OCI-LY7 (cell line): ENCODE measurements around the gene SLC17A8. TPM values are rescaled to one million over a fixed set of nuclear protein-coding genes. Genes with fewer than 3 reads are reported as not detected.

Experiments used
- BruUV-seq: library from RNA; stranded (reverse); fragments of 400-500 nt; replicated peaks from 2 replicates; lab custom pipeline; 2021; lab: Mats Ljungman, UMichigan
- CTCF ChIA-PET: fragments of 300-600 bp; sonication (Branson Sonifier 250); formaldehyde crosslinking; loops from one replicate; lab custom pipeline; 2022; ENCODE audit warnings: antibody characterized with exemption; ENCODE audit not compliant: unreplicated experiment; lab: Charles Lee
- POLR2A ChIA-PET: fragments of 300-600 bp; sonication (Branson Sonifier 250); formaldehyde crosslinking; loops from one replicate; lab custom pipeline; 2022; ENCODE audit warnings: antibody characterized with exemption; lab: Charles Lee
- DNase-seq: peaks from one replicate; pipeline ENCODE4 v3.0.0-alpha.2; 2015; ENCODE audit warnings: low spot score
- H2AFZ ChIP-seq: fragments of 200-600 bp; sonication (generic), shearing (Covaris generic); 2 replicates; pipeline ENCODE4 v1.6.1; 2014; ENCODE audit warnings: mild to moderate bottlenecking, antibody characterized with exemption, low read length, moderate library complexity
- H3K27ac ChIP-seq: fragments of 200-600 bp; sonication (generic); 2 replicates; pipeline ENCODE4 v1.5.1; 2014; ENCODE audit warnings: mixed run types, low read depth, mild to moderate bottlenecking, moderate library complexity, low read length, inconsistent platforms; ENCODE audit not compliant: poor library complexity, severe bottlenecking
- H3K36me3 ChIP-seq: fragments of 200-600 bp; sonication (generic); 2 replicates; pipeline ENCODE4 v1.6.1; 2014; ENCODE audit warnings: mild to moderate bottlenecking, antibody characterized with exemption, low read length, moderate library complexity, mixed read lengths; ENCODE audit not compliant: insufficient read depth
- H3K4me1 ChIP-seq: fragments of 200-600 bp; sonication (generic); 2 replicates; pipeline ENCODE4 v1.5.1; 2014; ENCODE audit warnings: mild to moderate bottlenecking, low read length; ENCODE audit not compliant: insufficient read depth, poor library complexity, severe bottlenecking
- H3K4me2 ChIP-seq: fragments of 200-600 bp; sonication (generic); 2 replicates; pipeline ENCODE4 v1.6.1; 2014; ENCODE audit warnings: mild to moderate bottlenecking, low read length
- H3K4me3 ChIP-seq: fragments of 200-600 bp; sonication (generic); 2 replicates; pipeline ENCODE4 v1.5.1; 2014; ENCODE audit warnings: mild to moderate bottlenecking, low read depth, low read length; ENCODE audit not compliant: poor library complexity, severe bottlenecking
- H3K79me2 ChIP-seq: fragments of 200-600 bp; sonication (generic); 2 replicates; pipeline ENCODE4 v1.6.1; 2016; ENCODE audit warnings: low read depth, mild to moderate bottlenecking, low read length, moderate library complexity, mixed read lengths; ENCODE audit not compliant: insufficient read depth
- H3K9me2 ChIP-seq: fragments of 200-600 bp; sonication (generic); 2 replicates; pipeline ENCODE4 v1.6.1; 2016; ENCODE audit warnings: mild to moderate bottlenecking, low read length, mixed read lengths; ENCODE audit not compliant: insufficient read depth
- H3K9me3 ChIP-seq: fragments of 200-600 bp; sonication (generic); 2 replicates; pipeline ENCODE4 v1.6.1; 2014; ENCODE audit warnings: mild to moderate bottlenecking, mixed run types, low read length, mixed read lengths
- H4K20me1 ChIP-seq: fragments of 200-600 bp; sonication (generic); 2 replicates; pipeline ENCODE4 v1.6.1; 2014; ENCODE audit warnings: mild to moderate bottlenecking, antibody characterized with exemption, low read length, moderate library complexity, mixed read lengths; ENCODE audit not compliant: insufficient read depth
- EZH2phosphoT487 ChIP-seq: fragments of 200-600 bp; sonication (generic); IDR thresholded peaks from 2 replicates; pipeline ENCODE4 v1.6.1; 2018; ENCODE audit warnings: low read depth, borderline replicate concordance, mild to moderate bottlenecking, mixed run types, antibody characterized with exemption, low read length, moderate library complexity, mixed read lengths
- intact Hi-C: fragments of 100-400 bp; cut with micrococcal nuclease; formaldehyde crosslinking; loops from one replicate; pipeline ENCODE4 v1.10.0; 2022; ENCODE audit not compliant: unreplicated experiment
- total RNA-seq, 2 experiments: library from RNA; depleted of rRNA in 1 of 2; stranded (reverse); fragments of >200 nt in 1 of 2; shearing (Covaris generic) in 1 of 2; gene quantifications; 2 replicates each; pipeline ENCODE4 v1.2.3, GENCODE V29; 2014 to 2022
- TF ChIP-seq, protein P1 (sequence below): fragments of 200-600 bp; sonication (generic); conservative IDR thresholded peaks from 2 replicates; pipeline ENCODE4 v1.5.1; 2014; ENCODE audit warnings: mild to moderate bottlenecking, antibody characterized with exemption, low read length, moderate library complexity, mixed read lengths

Gene SLC17A8
- total RNA-seq, 2 experiments from 2014 or later: not detected

DNA sequence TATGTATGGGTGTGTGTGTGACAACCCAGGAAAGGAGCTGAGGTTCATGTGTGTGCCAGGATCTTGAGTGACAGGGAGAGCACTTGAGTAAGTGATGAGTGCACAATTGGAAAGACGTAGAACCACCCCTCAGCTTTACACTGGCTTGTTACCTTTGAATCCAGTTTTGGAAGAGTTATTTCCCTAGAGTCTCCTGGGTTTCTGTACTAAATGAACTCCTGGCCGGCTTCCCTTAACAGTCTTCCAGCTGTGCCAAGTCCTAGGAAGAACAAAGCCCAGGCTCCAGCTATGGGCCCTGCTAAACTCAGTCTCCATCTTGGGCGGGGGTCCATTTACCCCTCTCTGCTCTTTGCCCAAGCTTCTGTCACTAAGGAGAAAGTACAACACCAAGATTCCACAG, 97.1 kb downstream of the SLC17A8 start:
- Histone ChIP-seq H3K36me3 (no peaks in the 10 kb centered on the region), H3K27ac (no peak overlapping the region), H3K4me2 (no peak overlapping the region), H3K79me2 (no peaks in the 10 kb centered on the region), H4K20me1 (no peaks in the 10 kb centered on the region), H3K9me3 (no peaks in the 10 kb centered on the region), H3K4me3 (no peak overlapping the region), H2AFZ (no peak overlapping the region), H3K4me1 (no peaks in the 10 kb centered on the region), H3K9me2 (no peaks in the 10 kb centered on the region)
- ChIA-PET POLR2A (interaction anchor here (0.6 kb wide), 1 partner anchor 563 kb away, joined by 6 read pairs; no protein-coding TSS in a partner anchor), CTCF (no interaction called here)
- intact Hi-C loops: no loop called here
- no peak for DNase-seq
- BruUV-seq: no TSS peak
- TF ChIP-seq, protein P1, sequence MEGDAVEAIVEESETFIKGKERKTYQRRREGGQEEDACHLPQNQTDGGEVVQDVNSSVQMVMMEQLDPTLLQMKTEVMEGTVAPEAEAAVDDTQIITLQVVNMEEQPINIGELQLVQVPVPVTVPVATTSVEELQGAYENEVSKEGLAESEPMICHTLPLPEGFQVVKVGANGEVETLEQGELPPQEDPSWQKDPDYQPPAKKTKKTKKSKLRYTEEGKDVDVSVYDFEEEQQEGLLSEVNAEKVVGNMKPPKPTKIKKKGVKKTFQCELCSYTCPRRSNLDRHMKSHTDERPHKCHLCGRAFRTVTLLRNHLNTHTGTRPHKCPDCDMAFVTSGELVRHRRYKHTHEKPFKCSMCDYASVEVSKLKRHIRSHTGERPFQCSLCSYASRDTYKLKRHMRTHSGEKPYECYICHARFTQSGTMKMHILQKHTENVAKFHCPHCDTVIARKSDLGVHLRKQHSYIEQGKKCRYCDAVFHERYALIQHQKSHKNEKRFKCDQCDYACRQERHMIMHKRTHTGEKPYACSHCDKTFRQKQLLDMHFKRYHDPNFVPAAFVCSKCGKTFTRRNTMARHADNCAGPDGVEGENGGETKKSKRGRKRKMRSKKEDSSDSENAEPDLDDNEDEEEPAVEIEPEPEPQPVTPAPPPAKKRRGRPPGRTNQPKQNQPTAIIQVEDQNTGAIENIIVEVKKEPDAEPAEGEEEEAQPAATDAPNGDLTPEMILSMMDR: no peak
- no peak for TF ChIP-seq EZH2phosphoT487

DNA sequence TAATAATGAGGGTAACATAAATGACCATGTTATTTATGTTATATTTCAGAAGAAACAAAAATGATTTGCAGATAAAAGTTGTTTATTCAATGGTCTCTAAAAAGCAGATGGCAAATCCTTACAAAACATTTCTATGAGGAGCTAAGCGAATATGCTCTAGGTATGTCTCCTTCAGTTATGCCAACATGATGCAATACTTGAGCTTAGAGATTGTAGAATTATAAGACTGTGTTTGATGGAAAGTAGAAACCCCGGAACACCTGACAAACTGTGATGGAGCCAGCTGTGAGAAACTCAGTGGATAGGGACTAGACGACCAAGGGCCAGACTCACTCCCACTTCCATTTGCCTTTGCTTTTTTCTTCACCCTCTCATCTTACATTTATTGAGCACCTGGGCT, 99.0 kb downstream of the SLC17A8 start:
- Histone ChIP-seq H3K27ac (no peak overlapping the region), H4K20me1 (no peaks in the 10 kb centered on the region), H3K4me2 (no peak overlapping the region), H3K4me3 (no peak overlapping the region), H3K4me1 (no peaks in the 10 kb centered on the region), H3K9me3 (no peaks in the 10 kb centered on the region), H3K36me3 (no peaks in the 10 kb centered on the region), H3K9me2 (no peaks in the 10 kb centered on the region), H2AFZ (no peak overlapping the region), H3K79me2 (no peaks in the 10 kb centered on the region)
- DNase-seq: no peak
- POLR2A ChIA-PET: interaction anchor here (0.5 to 0.8 kb wide), 2 partner anchors 24 to 78 kb away, joined by 3 to 4 read pairs; no protein-coding TSS in a partner anchor
- intact Hi-C loops: no loop called here
- TF ChIP-seq EZH2phosphoT487: no peak
- TF ChIP-seq, protein P1: no peak
- CTCF ChIA-PET: no interaction called here
- no TSS peak for BruUV-seq

DNA sequence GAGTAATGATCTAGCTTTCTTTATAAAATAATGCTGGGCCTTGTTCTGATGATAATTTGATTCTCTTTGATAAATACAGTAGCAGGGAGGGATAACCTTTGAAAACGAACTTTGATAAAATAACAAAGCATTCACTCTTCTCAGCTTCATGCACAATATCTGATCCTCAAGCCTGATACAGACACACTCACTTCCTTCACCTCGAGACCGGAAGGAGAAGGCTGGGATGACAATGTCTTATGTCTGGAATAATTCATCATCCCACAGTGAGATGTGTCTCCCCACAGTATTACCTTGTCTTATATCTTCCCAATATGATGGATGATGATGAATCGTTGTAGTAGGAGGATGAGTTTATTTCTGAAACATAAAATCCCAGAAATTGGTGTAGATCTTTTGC, 101.3 kb downstream of the SLC17A8 start:
- Histone ChIP-seq H3K79me2 (no peaks in the 10 kb centered on the region), H4K20me1 (no peaks in the 10 kb centered on the region), H3K9me3 (no peaks in the 10 kb centered on the region), H3K36me3 (no peaks in the 10 kb centered on the region), H3K9me2 (no peaks in the 10 kb centered on the region), H3K27ac (no peak overlapping the region), H3K4me1 (no peaks in the 10 kb centered on the region), H2AFZ (no peak overlapping the region), H3K4me3 (no peak overlapping the region), H3K4me2 (no peak overlapping the region)
- POLR2A ChIA-PET: interaction anchor here (0.6 kb wide), 1 partner anchor 155 kb away, joined by 3 read pairs; no protein-coding TSS in a partner anchor
- CTCF ChIA-PET: no interaction called here
- DNase-seq: no peak
- BruUV-seq: no TSS peak
- TF ChIP-seq, protein P1: no peak
- TF ChIP-seq EZH2phosphoT487: no peak
- intact Hi-C loops: no loop called here
